Right lobe of liver (tissue), 4 donors: Measurements from ENCODE around the gene EIF3J.

Source experiments
- POLR2A ChIP-seq: fragments of 450-650 bp; IDR thresholded peaks from one replicate; pipeline ENCODE4 v1.6.1; 2017; ENCODE audit warnings: antibody characterized with exemption, mild to moderate bottlenecking
- TF ChIP-seq, protein P1 (sequence below), 4 donors: fragments of 200-600 bp in 3 of 4; fragments of 450-650 bp in 1 of 4; IDR thresholded peaks; one replicate each; pipeline versions ENCODE4 v1.5.1 to v1.8.0; 2016 to 2022; ENCODE audit warnings: antibody characterized with exemption in 4 of 4, mild to moderate bottlenecking in 2 of 4
- donor health status: DM: no; HTN: no; CAD: no.
- donor health status: DM: no; HTN: no; CAD: no.
- donor health status: DM: no; HTN: yes; CAD: no.

- TF ChIP-seq, protein P1, sequence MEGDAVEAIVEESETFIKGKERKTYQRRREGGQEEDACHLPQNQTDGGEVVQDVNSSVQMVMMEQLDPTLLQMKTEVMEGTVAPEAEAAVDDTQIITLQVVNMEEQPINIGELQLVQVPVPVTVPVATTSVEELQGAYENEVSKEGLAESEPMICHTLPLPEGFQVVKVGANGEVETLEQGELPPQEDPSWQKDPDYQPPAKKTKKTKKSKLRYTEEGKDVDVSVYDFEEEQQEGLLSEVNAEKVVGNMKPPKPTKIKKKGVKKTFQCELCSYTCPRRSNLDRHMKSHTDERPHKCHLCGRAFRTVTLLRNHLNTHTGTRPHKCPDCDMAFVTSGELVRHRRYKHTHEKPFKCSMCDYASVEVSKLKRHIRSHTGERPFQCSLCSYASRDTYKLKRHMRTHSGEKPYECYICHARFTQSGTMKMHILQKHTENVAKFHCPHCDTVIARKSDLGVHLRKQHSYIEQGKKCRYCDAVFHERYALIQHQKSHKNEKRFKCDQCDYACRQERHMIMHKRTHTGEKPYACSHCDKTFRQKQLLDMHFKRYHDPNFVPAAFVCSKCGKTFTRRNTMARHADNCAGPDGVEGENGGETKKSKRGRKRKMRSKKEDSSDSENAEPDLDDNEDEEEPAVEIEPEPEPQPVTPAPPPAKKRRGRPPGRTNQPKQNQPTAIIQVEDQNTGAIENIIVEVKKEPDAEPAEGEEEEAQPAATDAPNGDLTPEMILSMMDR (IDR thresholded peaks at IDR 0.05): no peak
- no peak for TF ChIP-seq POLR2A
These were observed 37.8 kb downstream of the EIF3J start for GRCh38 chr15:44574734-44575133.
